GM06990 (cell line): ENCODE data around the gene IPPK.

ENCODE experiments used
- DNase-seq: peaks from one replicate; pipeline ENCODE4 v3.0.0-alpha.2; 2011; ENCODE audit not compliant: insufficient read length; ENCODE audit errors: extremely low read depth
- H3K27me3 ChIP-seq: replicated peaks from 2 replicates; pipeline ENCODE4 v1.6.0; 2011; ENCODE audit warnings: low read length; ENCODE audit not compliant: control insufficient read depth, insufficient read depth
- H3K36me3 ChIP-seq: 2 replicates; pipeline ENCODE4 v1.5.1; 2011; ENCODE audit warnings: low read length; ENCODE audit not compliant: control insufficient read depth, insufficient read depth
- H3K4me3 ChIP-seq: replicated peaks from 2 replicates; pipeline ENCODE4 v1.5.1; 2011; ENCODE audit warnings: low read depth, mild to moderate bottlenecking, control low read depth, low read length
- CTCF ChIP-seq: IDR thresholded peaks from 2 replicates; pipeline ENCODE4 v1.5.1; 2011; ENCODE audit warnings: low read length, control low read depth, mild to moderate bottlenecking, inconsistent platforms; ENCODE audit not compliant: insufficient read depth, poor library complexity, severe bottlenecking

Gene IPPK

DNA sequence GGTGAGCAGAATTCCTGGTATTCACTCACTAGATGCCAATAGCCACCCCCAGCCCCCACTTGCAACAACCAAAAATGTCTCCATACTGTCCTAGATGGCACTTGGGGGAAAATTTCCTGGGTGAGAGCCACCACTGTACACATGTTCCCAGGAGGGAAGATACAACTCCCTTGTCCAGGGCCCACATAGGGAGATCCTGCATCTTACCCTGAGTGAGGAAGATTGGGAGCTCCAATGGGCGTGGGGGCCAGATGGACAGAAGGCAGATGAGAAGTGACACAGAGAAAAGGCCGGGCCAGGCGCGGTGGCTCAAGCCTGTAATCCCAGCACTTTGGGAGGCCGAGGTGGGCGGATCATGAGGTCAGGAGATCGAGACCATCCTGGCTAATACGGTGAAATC lies 12.3 kb upstream of the IPPK start:
- Histone ChIP-seq H3K27me3 (no peaks in the 10 kb centered on the region), H3K36me3 (no peaks in the 10 kb centered on the region), H3K4me3 (no peak overlapping the region)
- TF ChIP-seq CTCF, result no peak
- no peak for DNase-seq

DNA sequence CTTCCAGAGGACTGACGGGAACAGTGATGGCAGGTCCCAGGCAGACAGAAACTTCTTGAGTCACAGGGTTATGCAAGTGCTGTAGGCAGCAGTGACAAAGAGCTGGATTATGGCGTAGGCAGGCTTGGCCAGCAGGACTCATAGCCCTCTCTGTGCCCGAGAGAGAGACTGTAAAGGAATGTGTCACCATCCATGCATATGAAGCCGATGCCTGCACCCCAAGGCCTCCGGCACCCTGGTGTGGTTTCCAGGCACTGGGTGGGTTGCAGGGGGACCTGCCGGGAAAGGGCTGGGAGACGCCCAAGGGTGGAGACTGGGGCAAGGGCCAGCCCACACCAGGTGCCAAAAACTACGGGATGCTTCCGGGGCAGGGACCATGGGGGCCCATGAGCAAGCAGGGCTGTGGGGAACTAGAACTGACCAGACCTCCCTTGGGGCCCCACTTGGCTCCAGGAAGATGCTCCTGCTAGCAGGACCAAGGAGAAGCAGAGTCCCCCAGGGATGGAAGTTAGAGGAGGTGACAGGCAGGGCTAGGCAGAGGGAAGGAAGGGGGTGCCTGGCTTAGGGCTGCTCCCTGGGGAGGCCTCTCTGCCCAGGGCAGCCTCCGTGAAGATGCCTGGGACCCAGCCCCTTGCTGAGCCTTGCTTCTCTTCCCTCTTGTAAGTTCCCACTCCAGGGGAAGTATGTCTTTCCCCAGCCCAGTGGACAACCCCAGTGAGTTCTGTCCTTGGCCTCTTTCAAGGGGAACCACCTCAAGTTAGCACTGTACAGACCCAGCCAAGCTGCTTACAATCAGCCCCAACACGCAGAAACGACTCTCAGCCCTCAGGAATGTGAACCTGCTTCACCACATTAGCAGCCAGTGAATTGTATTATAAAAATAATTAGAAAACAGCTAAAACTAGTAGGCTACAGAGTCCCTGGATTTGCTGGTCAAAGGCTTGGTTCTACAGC lies 10.5 kb upstream of the IPPK start:
- Histone ChIP-seq H3K4me3 (no peak overlapping the region), H3K27me3 (no peaks in the 10 kb centered on the region), H3K36me3 (no peaks in the 10 kb centered on the region)
- no peak for TF ChIP-seq CTCF
- no peak for DNase-seq

GRCh38 chr9:92679413-92680165 lies 9.7 kb upstream of the IPPK start:
- H3K36me3 ChIP-seq, result no peaks in the 10 kb centered on the region
- TF ChIP-seq CTCF, result no peak

GRCh38 chr9:92671323-92671722 lies 1.4 kb upstream of the IPPK start:
- H3K27me3 ChIP-seq, result no peaks in the 10 kb centered on the region
- no peak for TF ChIP-seq CTCF
- peaks cover 7% of the 10 kb centered on the region for H3K36me3 ChIP-seq
- H3K4me3 ChIP-seq, result peak overlapping the region; percentile 99
- DNase-seq, result no peak

More at GRCh38 chr9:92679413-92680165, 9.7 kb upstream of the IPPK start:
- H3K4me3 ChIP-seq, result no peak overlapping the region
- no peak for DNase-seq
- no peaks in the 10 kb centered on the region for H3K27me3 ChIP-seq

- Histone ChIP-seq H3K27me3 (no peaks in the 10 kb centered on the region), H3K36me3 (peaks cover 10% of the 10 kb centered on the region), H3K4me3 (peak overlapping the region; percentile 95)
- no peak for TF ChIP-seq CTCF
- DNase-seq, result peak; percentile 57
Observed at GRCh38 chr9:92669527-92669889, 423 bp downstream of the IPPK start.
